Gastroesophageal sphincter (tissue), 3 donors: Measurements from ENCODE around the gene AK5.

Source experiments
- CTCF ChIP-seq, 4 experiments: fragments of 200-600 bp in 2 of 4; fragments of 450-650 bp in 2 of 4; sonication (generic) in 1 of 4; IDR thresholded peaks; one replicate each; pipeline ENCODE4 v1.5.1; 2017 to 2019; ENCODE audit warnings: antibody characterized with exemption in 4 of 4, mild to moderate bottlenecking in 2 of 4, moderate library complexity in 2 of 4
- EP300 ChIP-seq: sonication (generic); formaldehyde crosslinking; IDR thresholded peaks from one replicate; pipeline ENCODE4 v1.6.1; 2017; ENCODE audit warnings: antibody characterized with exemption, mild to moderate bottlenecking
- POLR2A ChIP-seq, 2 donors: fragments of 450-650 bp; IDR thresholded peaks; one replicate each; pipeline ENCODE4 v1.6.1; 2017; ENCODE audit warnings: antibody characterized with exemption in 2 of 2, mild to moderate bottlenecking in 2 of 2, moderate library complexity in 1 of 2
- POLR2AphosphoS5 ChIP-seq: sonication (generic); formaldehyde crosslinking; IDR thresholded peaks from one replicate; pipeline ENCODE4 v1.6.1; 2017; ENCODE audit warnings: antibody characterized with exemption

- TF ChIP-seq CTCF (IDR thresholded peaks at IDR 0.05): no peak
- TF ChIP-seq POLR2A (IDR thresholded peaks at IDR 0.05): no peak
- TF ChIP-seq EP300: no peak
- TF ChIP-seq POLR2AphosphoS5: no peak
Observed at GRCh38 chr1:77590651-77591050, 308.8 kb downstream of the AK5 start.
